ENCODE data around the gene UNC119. TPM values are rescaled to one million over a fixed set of nuclear protein-coding genes. Genes with fewer than 3 reads are reported as not detected.
A peak's percentile ranks its signal among the peaks of the same experiment; 100 is the strongest.

Gene UNC119
- total RNA-seq, 1 donor from 2014 or later = 47.2 TPM

- no peak for DNase-seq (ENCODE audit: low spot score)
- H3K27me3 Mint-ChIP-seq (ENCODE audit: unreplicated experiment) = peaks cover 10% of the 10 kb centered on the region
- H3K4me3 Mint-ChIP-seq (ENCODE audit: unreplicated experiment) = no peak overlapping the region
- H3K27ac Mint-ChIP-seq (ENCODE audit: unreplicated experiment) = no peak overlapping the region
- H3K9me3 Mint-ChIP-seq (ENCODE audit: unreplicated experiment) = no peaks in the 10 kb centered on the region
- TF ChIP-seq CTCF (IDR thresholded peaks at IDR 0.05; ENCODE audit: unreplicated experiment) = no peak
- H3K4me1 Mint-ChIP-seq (ENCODE audit: unreplicated experiment) = no peaks in the 10 kb centered on the region
- no peaks in the 10 kb centered on the region for H3K36me3 Mint-ChIP-seq (ENCODE audit: low read depth, unreplicated experiment)
Observed at GRCh38 chr17:28528327-28529012, 24.0 kb downstream of the UNC119 start.

GRCh38 chr17:28527859-28528258, 24.6 kb downstream of the UNC119 start:
- Mint-ChIP-seq H3K27ac (ENCODE audit: unreplicated experiment) (no peak overlapping the region), H3K4me3 (ENCODE audit: unreplicated experiment) (no peak overlapping the region), H3K9me3 (ENCODE audit: unreplicated experiment) (no peaks in the 10 kb centered on the region), H3K36me3 (ENCODE audit: low read depth, unreplicated experiment) (no peaks in the 10 kb centered on the region), H3K4me1 (ENCODE audit: unreplicated experiment) (no peaks in the 10 kb centered on the region), H3K27me3 (ENCODE audit: unreplicated experiment) (peaks cover 9% of the 10 kb centered on the region)
- no peak for DNase-seq (ENCODE audit: low spot score)
- no peak for TF ChIP-seq CTCF (IDR thresholded peaks at IDR 0.05; ENCODE audit: unreplicated experiment)

GRCh38 chr17:28527181-28527681, 25.2 kb downstream of the UNC119 start:
- Mint-ChIP-seq H3K4me1 (ENCODE audit: unreplicated experiment) (no peaks in the 10 kb centered on the region), H3K4me3 (ENCODE audit: unreplicated experiment) (no peak overlapping the region), H3K27me3 (ENCODE audit: unreplicated experiment) (peaks cover 11% of the 10 kb centered on the region), H3K9me3 (ENCODE audit: unreplicated experiment) (no peaks in the 10 kb centered on the region), H3K27ac (ENCODE audit: unreplicated experiment) (peak overlapping the region; percentile 66), H3K36me3 (ENCODE audit: low read depth, unreplicated experiment) (no peaks in the 10 kb centered on the region)
- TF ChIP-seq CTCF (IDR thresholded peaks at IDR 0.05; ENCODE audit: unreplicated experiment) = no peak
- no peak for DNase-seq (ENCODE audit: low spot score)

- Mint-ChIP-seq H3K4me1 (ENCODE audit: unreplicated experiment) (peaks cover 5% of the 10 kb centered on the region), H3K36me3 (ENCODE audit: low read depth, unreplicated experiment) (no peaks in the 10 kb centered on the region), H3K4me3 (ENCODE audit: unreplicated experiment) (no peak overlapping the region), H3K27me3 (ENCODE audit: unreplicated experiment) (peaks cover 11% of the 10 kb centered on the region), H3K27ac (ENCODE audit: unreplicated experiment) (no peak overlapping the region), H3K9me3 (ENCODE audit: unreplicated experiment) (no peaks in the 10 kb centered on the region)
- no peak for DNase-seq (ENCODE audit: low spot score)
- no peak for TF ChIP-seq CTCF (IDR thresholded peaks at IDR 0.05; ENCODE audit: unreplicated experiment)
Observed at GRCh38 chr17:28526381-28526780, 26.0 kb downstream of the UNC119 start.

Measured in endothelial cell (in vitro differentiated cells).